Karpas-422 (cell line): ENCODE measurements around the gene HSD17B12. TPM values are rescaled to one million over a fixed set of nuclear protein-coding genes. Genes with fewer than 3 reads are reported as not detected.
"Not testable (repeated sequence)": the region's sequence is repeated elsewhere in the genome, so short reads cannot be mapped to it uniquely, and the experiment has no call there.

ENCODE experiments used
- DNase-seq: peaks from one replicate; pipeline ENCODE4 v3.0.0-alpha.2; 2015
- H2AFZ ChIP-seq: fragments of 200-600 bp; sonication (generic); 2 replicates; pipeline ENCODE4 v1.6.1; 2014; ENCODE audit warnings: antibody characterized with exemption, low read length, mixed read lengths
- H3K27ac ChIP-seq: fragments of 200-600 bp; sonication (generic); 2 replicates; pipeline ENCODE4 v1.5.1; 2014; ENCODE audit warnings: mild to moderate bottlenecking, low read length, moderate library complexity
- H3K27me3 ChIP-seq: fragments of 200-600 bp; sonication (generic); 2 replicates; pipeline ENCODE4 v1.6.1; 2014; ENCODE audit warnings: low read length, mixed read lengths
- H3K36me3 ChIP-seq: fragments of 200-600 bp; sonication (generic); 2 replicates; pipeline ENCODE4 v1.6.1; 2014; ENCODE audit warnings: low read length, mixed read lengths; ENCODE audit not compliant: insufficient read depth
- H3K4me1 ChIP-seq: fragments of 200-600 bp; sonication (generic); 2 replicates; pipeline ENCODE4 v1.6.1; 2014; ENCODE audit warnings: mild to moderate bottlenecking, low read length, mixed read lengths
- H3K4me2 ChIP-seq: fragments of 200-600 bp; sonication (generic); 2 replicates; pipeline ENCODE4 v1.6.1; 2014; ENCODE audit warnings: low read length, low read depth, mild to moderate bottlenecking; ENCODE audit not compliant: poor library complexity, severe bottlenecking
- H3K4me3 ChIP-seq: fragments of 200-600 bp; sonication (generic); 2 replicates; pipeline ENCODE4 v1.5.1; 2014; ENCODE audit warnings: mild to moderate bottlenecking, antibody characterized with exemption, low read length, mixed read lengths
- H3K79me2 ChIP-seq: fragments of 200-600 bp; sonication (generic); 2 replicates; pipeline ENCODE4 v1.6.1; 2014; ENCODE audit warnings: mild to moderate bottlenecking, low read length, mixed read lengths
- H3K9ac ChIP-seq: fragments of 200-600 bp; sonication (generic); 2 replicates; pipeline ENCODE4 v1.6.0; 2014; ENCODE audit warnings: low read length
- H3K9me2 ChIP-seq: fragments of 200-600 bp; sonication (generic), shearing (Covaris generic); replicated peaks from 2 replicates; pipeline ENCODE4 v1.6.0; 2014; ENCODE audit warnings: mild to moderate bottlenecking, low read length, moderate library complexity; ENCODE audit not compliant: insufficient read depth
- H3K9me3 ChIP-seq: fragments of 300-700, 200-600 bp; sonication (generic); 2 replicates; pipeline ENCODE4 v1.6.1; 2014; ENCODE audit warnings: low read length, mixed read lengths
- H4K20me1 ChIP-seq: fragments of 200-600 bp; sonication (generic); 2 replicates; pipeline ENCODE4 v1.6.1; 2014; ENCODE audit warnings: mild to moderate bottlenecking, antibody characterized with exemption, low read length, low read depth; ENCODE audit not compliant: insufficient read depth
- total RNA-seq: library from RNA; depleted of rRNA; stranded (reverse); fragments of >200 nt; shearing (Covaris generic); gene quantifications from 2 replicates; pipeline ENCODE4 v1.2.3, GENCODE V29; 2014; ENCODE audit warnings: low replicate concordance

HSD17B12 gene
- total RNA-seq, 1 experiment from 2014 or later, result 355 TPM

DNA sequence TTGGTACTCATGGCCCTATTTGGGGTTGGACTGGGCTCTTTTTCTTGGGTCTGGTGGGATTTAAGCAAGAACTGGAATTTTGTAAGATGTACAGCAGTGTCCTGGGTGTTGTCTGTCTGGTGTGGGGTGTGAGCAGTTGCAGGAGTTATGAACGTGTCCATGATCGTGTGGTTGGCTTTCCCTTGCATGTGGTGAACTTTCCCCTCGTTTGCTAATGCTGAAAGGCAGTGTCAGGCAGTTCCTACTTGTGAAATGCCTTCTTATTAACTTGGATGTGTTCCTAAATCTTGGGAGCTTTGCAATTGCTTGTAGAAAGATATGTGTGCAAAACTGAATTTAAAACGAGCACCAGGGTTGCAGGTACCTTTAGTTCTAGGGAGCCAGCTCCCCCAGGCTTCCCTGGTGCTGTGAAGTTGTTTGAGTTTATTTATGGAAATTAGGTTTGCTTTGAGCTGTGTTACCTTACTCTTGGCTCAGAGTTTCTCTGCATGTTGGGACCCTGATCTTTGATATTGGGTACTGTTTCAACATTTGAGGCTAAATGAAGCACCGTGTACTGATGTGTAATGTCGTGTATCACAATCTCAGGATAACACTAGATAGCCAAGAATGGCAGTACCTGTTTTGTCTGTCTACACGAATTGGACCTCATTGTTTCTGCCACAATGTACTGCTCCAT, 35.8 kb upstream of the HSD17B12 start:
- H2AFZ ChIP-seq, result peak overlapping the region; percentile 78
- no peak overlapping the region for H3K27ac ChIP-seq
- peaks cover 10% of the 10 kb centered on the region for H3K79me2 ChIP-seq
- H3K9ac ChIP-seq, result peak overlapping the region; percentile 87
- DNase-seq, result peak; percentile 40
- peak overlapping the region; percentile 91 for H3K4me3 ChIP-seq
- no peaks in the 10 kb centered on the region for H3K9me2 ChIP-seq
- no peaks in the 10 kb centered on the region for H3K9me3 ChIP-seq
- no peaks in the 10 kb centered on the region for H3K27me3 ChIP-seq
- peaks cover 10% of the 10 kb centered on the region for H3K4me1 ChIP-seq
- no peaks in the 10 kb centered on the region for H4K20me1 ChIP-seq
- H3K36me3 ChIP-seq, result no peaks in the 10 kb centered on the region
- peak overlapping the region; percentile 83 for H3K4me2 ChIP-seq

DNA sequence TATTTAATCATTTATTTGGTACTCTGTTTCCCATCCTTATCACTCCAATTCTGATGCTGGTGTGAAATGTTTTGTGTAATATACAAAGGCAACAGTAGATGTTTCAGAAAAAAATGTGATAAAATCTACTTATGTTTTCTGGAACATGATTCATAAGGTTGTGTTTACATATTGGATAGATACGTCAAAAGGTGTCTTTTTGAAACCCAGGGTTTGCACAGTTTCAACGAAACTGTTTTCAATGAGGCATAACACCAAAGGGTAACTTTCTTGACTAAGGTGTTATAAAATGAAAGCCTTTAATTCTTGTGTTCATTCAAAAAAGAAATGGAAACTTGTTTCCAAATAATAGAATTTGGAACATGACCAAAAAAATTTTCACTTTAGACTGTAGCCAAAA, 33.8 kb upstream of the HSD17B12 start:
- Histone ChIP-seq H3K36me3 (no peaks in the 10 kb centered on the region), H3K79me2 (peaks cover 10% of the 10 kb centered on the region), H3K9me3 (no peaks in the 10 kb centered on the region), H3K27ac (no peak overlapping the region), H3K9ac (no peak overlapping the region), H3K4me2 (no peak overlapping the region), H3K4me1 (peaks cover 10% of the 10 kb centered on the region), H3K27me3 (no peaks in the 10 kb centered on the region), H3K9me2 (no peaks in the 10 kb centered on the region), H4K20me1 (no peaks in the 10 kb centered on the region), H2AFZ (no peak overlapping the region), H3K4me3 (no peak overlapping the region)
- DNase-seq, result no peak

DNA sequence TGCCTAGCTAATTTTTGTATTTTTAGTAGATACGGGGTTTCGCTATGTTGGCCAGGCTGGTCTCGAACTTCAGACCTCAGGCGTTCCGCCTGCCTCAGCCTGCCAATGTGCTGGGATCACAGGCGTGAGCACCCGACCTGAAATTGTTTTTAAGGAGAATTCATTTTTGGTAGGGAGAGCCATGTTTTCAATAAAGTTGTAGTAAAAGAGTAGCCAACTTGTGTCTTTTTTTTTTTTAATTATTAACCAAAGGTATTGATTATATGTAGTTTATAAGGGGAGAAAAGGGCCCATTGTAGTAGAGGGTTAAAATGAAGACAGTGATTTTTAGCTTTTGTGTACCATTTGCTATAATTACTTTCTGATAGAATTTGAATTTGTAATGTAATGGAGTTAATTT, 31.6 kb upstream of the HSD17B12 start:
- no peaks in the 10 kb centered on the region for H3K9me3 ChIP-seq
- no peaks in the 10 kb centered on the region for H3K9me2 ChIP-seq
- DNase-seq, result no peak
- H2AFZ ChIP-seq, result no peak overlapping the region
- H3K79me2 ChIP-seq, result peaks cover 10% of the 10 kb centered on the region
- no peaks in the 10 kb centered on the region for H3K27me3 ChIP-seq
- peaks cover 7% of the 10 kb centered on the region for H3K4me1 ChIP-seq
- H3K4me2 ChIP-seq, result no peak overlapping the region
- H4K20me1 ChIP-seq, result no peaks in the 10 kb centered on the region
- H3K9ac ChIP-seq, result no peak overlapping the region
- no peak overlapping the region for H3K4me3 ChIP-seq
- no peak overlapping the region for H3K27ac ChIP-seq
- no peaks in the 10 kb centered on the region for H3K36me3 ChIP-seq

DNA sequence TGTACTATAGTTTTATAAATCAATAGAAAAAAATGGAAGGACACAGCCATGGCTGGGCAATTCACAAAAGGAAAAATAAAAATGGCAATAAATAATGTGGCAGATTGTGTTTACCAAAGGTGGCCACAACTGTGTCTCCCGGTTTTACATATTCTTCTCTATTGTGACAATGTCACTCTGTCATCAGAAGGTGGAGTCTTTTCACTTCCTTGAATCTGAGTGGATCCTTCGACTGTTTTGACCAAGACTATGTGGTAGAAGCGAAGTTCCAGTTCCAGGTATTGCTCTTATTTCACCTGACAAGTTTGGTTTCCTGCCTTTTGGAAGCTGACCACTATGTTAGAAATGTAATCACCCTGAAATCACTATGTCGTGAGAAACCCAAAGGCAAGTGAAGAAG, 31.0 kb upstream of the HSD17B12 start:
- Histone ChIP-seq H3K4me2 (no peak overlapping the region), H3K27ac (no peak overlapping the region), H3K27me3 (no peaks in the 10 kb centered on the region), H3K79me2 (peaks cover 9% of the 10 kb centered on the region), H3K9me2 (no peaks in the 10 kb centered on the region), H3K9me3 (no peaks in the 10 kb centered on the region), H2AFZ (no peak overlapping the region), H3K4me3 (no peak overlapping the region), H4K20me1 (no peaks in the 10 kb centered on the region), H3K36me3 (no peaks in the 10 kb centered on the region), H3K4me1 (peaks cover 7% of the 10 kb centered on the region), H3K9ac (no peak overlapping the region)
- DNase-seq, result peak; percentile 58

DNA sequence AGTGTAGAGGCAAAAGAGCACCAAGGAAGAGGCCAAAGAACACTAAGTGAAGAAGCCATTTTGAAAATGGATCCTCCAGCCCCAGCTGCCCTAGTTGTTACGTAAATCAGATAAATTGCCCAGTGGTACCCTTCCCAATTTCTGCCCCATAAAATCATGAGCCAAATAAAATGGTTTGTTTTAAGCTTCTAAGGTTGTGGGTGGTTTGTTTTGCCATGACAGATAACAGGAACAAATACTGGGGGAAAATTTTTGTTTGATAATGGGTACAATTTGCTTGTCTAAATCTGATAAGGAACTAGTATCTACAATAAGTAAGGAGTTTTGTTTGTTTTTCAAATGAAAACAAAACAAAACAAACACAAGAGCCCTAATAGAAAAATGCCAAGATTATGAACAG, 30.6 kb upstream of the HSD17B12 start:
- H3K36me3 ChIP-seq, result no peaks in the 10 kb centered on the region
- no peaks in the 10 kb centered on the region for H4K20me1 ChIP-seq
- peaks cover 5% of the 10 kb centered on the region for H3K4me1 ChIP-seq
- H3K79me2 ChIP-seq, result peaks cover 4% of the 10 kb centered on the region
- H3K9ac ChIP-seq, result no peak overlapping the region
- DNase-seq, result no peak
- H3K4me3 ChIP-seq, result no peak overlapping the region
- H3K27me3 ChIP-seq, result no peaks in the 10 kb centered on the region
- no peak overlapping the region for H3K27ac ChIP-seq
- H3K9me3 ChIP-seq, result no peaks in the 10 kb centered on the region
- no peak overlapping the region for H2AFZ ChIP-seq
- no peaks in the 10 kb centered on the region for H3K9me2 ChIP-seq
- H3K4me2 ChIP-seq, result no peak overlapping the region

DNA sequence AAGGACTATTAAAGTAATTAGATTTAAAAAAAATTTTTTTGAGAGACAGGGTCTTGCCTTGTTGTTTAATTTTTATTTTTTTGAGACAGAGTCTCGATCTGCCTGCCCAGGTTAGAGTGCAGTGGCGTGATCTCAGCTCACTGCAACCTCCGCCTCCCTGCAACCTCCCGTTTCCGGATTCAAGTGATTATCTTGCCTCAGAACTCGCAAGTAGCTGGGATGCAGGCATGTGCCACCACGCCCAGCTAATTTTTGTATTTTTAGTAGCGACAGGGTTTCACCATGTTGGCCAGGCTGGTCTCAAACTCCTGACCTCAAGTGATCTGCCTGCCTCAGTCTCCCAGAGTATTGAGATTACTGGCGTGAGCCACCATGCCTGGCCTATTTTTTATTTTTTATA, 17.5 kb upstream of the HSD17B12 start:
- not testable (repeated sequence) for H3K36me3 ChIP-seq, H3K79me2 ChIP-seq, H4K20me1 ChIP-seq, H3K27me3 ChIP-seq, H3K4me1 ChIP-seq, H3K9me3 ChIP-seq, H3K9me2 ChIP-seq, H3K27ac ChIP-seq, H3K4me3 ChIP-seq, H2AFZ ChIP-seq, H3K9ac ChIP-seq, H3K4me2 ChIP-seq, DNase-seq

DNA sequence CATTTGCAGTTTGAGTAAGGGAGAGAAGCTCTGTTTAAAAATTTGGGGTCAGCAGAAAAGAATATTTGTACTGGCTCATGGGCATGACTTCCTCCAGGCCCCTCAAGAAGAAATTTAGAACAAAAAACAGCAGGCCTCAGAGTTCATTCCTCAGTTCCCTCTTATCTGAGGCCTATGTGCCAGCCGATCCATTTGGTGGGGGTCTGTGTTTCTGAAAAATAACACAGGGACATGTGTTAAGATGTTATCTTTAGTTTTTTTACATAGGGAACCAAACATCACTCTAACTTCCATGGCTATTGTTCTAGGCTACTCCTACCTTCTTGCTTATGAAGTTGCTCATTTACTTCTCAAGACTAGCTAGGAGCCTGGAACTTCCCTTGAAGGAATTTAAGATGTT, 16.2 kb upstream of the HSD17B12 start:
- H3K79me2 ChIP-seq, result no peaks in the 10 kb centered on the region
- no peak for DNase-seq
- no peaks in the 10 kb centered on the region for H3K9me3 ChIP-seq
- no peak overlapping the region for H3K4me2 ChIP-seq
- no peak overlapping the region for H3K27ac ChIP-seq
- H3K27me3 ChIP-seq, result no peaks in the 10 kb centered on the region
- no peaks in the 10 kb centered on the region for H3K9me2 ChIP-seq
- no peak overlapping the region for H3K9ac ChIP-seq
- no peaks in the 10 kb centered on the region for H3K4me1 ChIP-seq
- no peaks in the 10 kb centered on the region for H3K36me3 ChIP-seq
- H4K20me1 ChIP-seq, result no peaks in the 10 kb centered on the region
- no peak overlapping the region for H3K4me3 ChIP-seq
- H2AFZ ChIP-seq, result no peak overlapping the region

DNA sequence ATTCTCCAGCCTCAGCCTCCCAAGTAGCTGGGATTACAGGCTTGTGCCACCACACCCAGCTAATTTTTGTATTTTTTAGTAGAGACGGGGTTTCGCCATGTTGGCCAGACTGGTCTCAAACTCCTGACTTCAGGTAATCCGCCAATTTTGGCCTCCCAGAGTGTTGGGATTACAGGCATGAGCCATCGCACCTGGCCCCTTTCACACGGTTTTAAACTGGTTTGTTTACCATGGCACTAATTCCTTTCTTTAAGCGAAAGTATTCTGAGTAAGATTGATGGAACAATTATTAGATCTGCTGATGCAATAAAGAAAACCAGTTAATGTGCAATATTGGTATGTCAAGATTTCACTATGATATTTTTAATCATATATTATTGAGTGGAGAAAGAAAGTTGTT, 9.3 kb upstream of the HSD17B12 start:
- peak; percentile 12 for DNase-seq

DNA sequence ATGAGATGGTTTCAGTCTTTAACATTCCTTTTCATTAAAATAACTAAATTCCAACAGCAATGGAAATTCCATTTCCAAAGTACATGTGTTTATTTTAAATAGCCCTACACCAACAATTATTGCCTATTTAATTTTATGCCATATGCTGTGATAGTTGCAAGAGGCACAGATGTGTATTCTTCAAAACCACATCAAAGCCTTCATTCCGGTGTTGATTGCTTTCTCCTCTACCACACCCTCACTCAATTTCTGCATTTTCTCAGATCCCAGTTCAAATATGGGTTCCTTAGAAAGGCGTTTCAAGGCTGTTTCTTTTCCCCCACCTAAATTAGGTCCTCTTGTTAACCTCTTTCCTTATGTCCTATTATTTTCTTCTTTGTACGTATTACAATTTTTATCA, 6.0 kb upstream of the HSD17B12 start:
- H3K4me1 ChIP-seq, result no peaks in the 10 kb centered on the region
- no peaks in the 10 kb centered on the region for H3K79me2 ChIP-seq
- no peaks in the 10 kb centered on the region for H3K36me3 ChIP-seq
- no peak overlapping the region for H3K27ac ChIP-seq
- H3K27me3 ChIP-seq, result no peaks in the 10 kb centered on the region
- no peaks in the 10 kb centered on the region for H3K9me2 ChIP-seq
- H3K4me3 ChIP-seq, result no peak overlapping the region
- no peaks in the 10 kb centered on the region for H4K20me1 ChIP-seq
- no peak for DNase-seq
- H2AFZ ChIP-seq, result no peak overlapping the region
- no peaks in the 10 kb centered on the region for H3K9me3 ChIP-seq
- no peak overlapping the region for H3K4me2 ChIP-seq
- H3K9ac ChIP-seq, result no peak overlapping the region

More for the DNA sequence above, 9.3 kb upstream of the HSD17B12 start:
- H3K9ac ChIP-seq, H3K9me2 ChIP-seq, H3K4me2 ChIP-seq, H3K9me3 ChIP-seq, H3K27me3 ChIP-seq, H3K4me3 ChIP-seq, H2AFZ ChIP-seq, H3K27ac ChIP-seq, H4K20me1 ChIP-seq, H3K4me1 ChIP-seq, H3K36me3 ChIP-seq, H3K79me2 ChIP-seq: not testable (repeated sequence)
